ENCODE measurements around the gene USP15. TPM values are rescaled to one million over a fixed set of nuclear protein-coding genes. Genes with fewer than 3 reads are reported as not detected.
"Not testable (repeated sequence)": the region's sequence is repeated elsewhere in the genome, so short reads cannot be mapped to it uniquely, and the experiment has no call there.

The USP15 gene
- total and polyA plus RNA-seq, 8 donors = 16.6 to 220 (median 77.9) TPM

GRCh38 chr12:62331306-62331705 is 71.1 kb downstream of the USP15 start:
- no peak for TF ChIP-seq EP300 (IDR thresholded peaks at IDR 0.05)
- TF ChIP-seq POLR2A (IDR thresholded peaks at IDR 0.05) = no peak
- no peak for TF ChIP-seq CTCF (IDR thresholded peaks at IDR 0.05)
- TF ChIP-seq POLR2AphosphoS5 (IDR thresholded peaks at IDR 0.05) = no peak
- Histone ChIP-seq H3K36me3 (peaks cover 0 to 15% (median 7%) of the 10 kb centered on the region in 4 donors), H3K9me3 (no peaks in the 10 kb centered on the region), H3K27ac (no peak overlapping the region), H3K4me3 (no peak overlapping the region), H3K27me3 (no peaks in the 10 kb centered on the region), H3K4me1 (peaks cover 0 to 23% (median 0%) of the 10 kb centered on the region in 4 donors)
- no peak for DNase-seq
- WGBS, 5 donors = 72 to 91% (median 90%) methylated on average over 1 of the region's 1 CpG
- intact Hi-C loops (cut with DNase I; ENCODE audit: low total_unique reads) = no loop called here

GRCh38 chr12:62332598-62332997 is 72.4 kb downstream of the USP15 start:
- H3K4me1 ChIP-seq = peaks cover 0 to 22% (median 0%) of the 10 kb centered on the region in 4 donors
- H3K27me3 ChIP-seq = no peaks in the 10 kb centered on the region
- intact Hi-C loops (cut with DNase I; ENCODE audit: low total_unique reads) = no loop called here
- peaks cover 0 to 17% (median 5%) of the 10 kb centered on the region in 4 donors for H3K36me3 ChIP-seq
- TF ChIP-seq EP300 (IDR thresholded peaks at IDR 0.05) = no peak
- no peak for TF ChIP-seq POLR2AphosphoS5 (IDR thresholded peaks at IDR 0.05)
- no peak for TF ChIP-seq POLR2A (IDR thresholded peaks at IDR 0.05)
- TF ChIP-seq CTCF (IDR thresholded peaks at IDR 0.05) = no peak
- H3K9me3 ChIP-seq = no peaks in the 10 kb centered on the region
- DNase-seq = no peak
- no peak overlapping the region for H3K4me3 ChIP-seq
- 62 to 95% (median 73%) methylated on average over 1 of the region's 1 CpG for WGBS, 5 donors
- no peak overlapping the region for H3K27ac ChIP-seq

- H3K9me3 ChIP-seq = peaks cover 0 to 12% (median 0%) of the 10 kb centered on the region in 4 donors
- intact Hi-C loops (cut with DNase I; ENCODE audit: low total_unique reads) = no loop called here
- H3K4me1 ChIP-seq = peaks cover 0 to 16% (median 0%) of the 10 kb centered on the region in 4 donors
- TF ChIP-seq EP300 (IDR thresholded peaks at IDR 0.05) (no peak), POLR2A (IDR thresholded peaks at IDR 0.05) (no peak), POLR2AphosphoS5 (IDR thresholded peaks at IDR 0.05) (no peak), CTCF (IDR thresholded peaks at IDR 0.05) (no peak)
- 85 to 92% (median 89%) methylated on average over 4 of the region's 4 CpGs for WGBS, 5 donors
- H3K27me3 ChIP-seq = no peaks in the 10 kb centered on the region
- no peak overlapping the region for H3K4me3 ChIP-seq
- DNase-seq = no peak
- no peak overlapping the region for H3K27ac ChIP-seq
- H3K36me3 ChIP-seq = peaks cover 0 to 21% (median 3%) of the 10 kb centered on the region in 4 donors
Observed at GRCh38 chr12:62335057-62335456, 74.9 kb downstream of the USP15 start.

- Histone ChIP-seq H3K27ac (no peak overlapping the region), H3K9me3 (peaks cover 0 to 12% (median 0%) of the 10 kb centered on the region in 4 donors), H3K36me3 (peaks cover 0 to 21% (median 1%) of the 10 kb centered on the region in 4 donors), H3K4me3 (no peak overlapping the region), H3K27me3 (no peaks in the 10 kb centered on the region), H3K4me1 (peaks cover 0 to 16% (median 0%) of the 10 kb centered on the region in 4 donors)
- WGBS, 5 donors = 83 to 92% (median 90%) methylated on average over 3 of the region's 3 CpGs
- DNase-seq = no peak
- intact Hi-C loops (cut with DNase I; ENCODE audit: low total_unique reads) = no loop called here
- TF ChIP-seq CTCF (IDR thresholded peaks at IDR 0.05) = no peak
- TF ChIP-seq EP300 (IDR thresholded peaks at IDR 0.05) = no peak
- no peak for TF ChIP-seq POLR2AphosphoS5 (IDR thresholded peaks at IDR 0.05)
- TF ChIP-seq POLR2A (IDR thresholded peaks at IDR 0.05) = no peak
Observed at GRCh38 chr12:62335796-62336195, 75.6 kb downstream of the USP15 start.

- H3K27ac ChIP-seq; intact Hi-C loops (cut with DNase I; ENCODE audit: low total_unique reads); H3K4me3 ChIP-seq; H3K27me3 ChIP-seq; DNase-seq: not testable (repeated sequence)
- Histone ChIP-seq H3K9me3 (peaks cover 0 to 12% (median 0%) of the 10 kb centered on the region in 4 donors), H3K4me1 (peaks cover 0 to 14% (median 0%) of the 10 kb centered on the region in 4 donors), H3K36me3 (peaks cover 0 to 23% (median 4%) of the 10 kb centered on the region in 4 donors)
Observed at GRCh38 chr12:62337643-62338042, 77.4 kb downstream of the USP15 start.

GRCh38 chr12:62342614-62343303 is 82.6 kb downstream of the USP15 start:
- H3K4me1 ChIP-seq; H3K27me3 ChIP-seq; DNase-seq; H3K4me3 ChIP-seq; H3K27ac ChIP-seq; intact Hi-C loops (cut with DNase I; ENCODE audit: low total_unique reads): not testable (repeated sequence)
- H3K9me3 ChIP-seq = peaks cover 0 to 11% (median 0%) of the 10 kb centered on the region in 4 donors
- H3K36me3 ChIP-seq = peaks cover 0 to 37% (median 33%) of the 10 kb centered on the region in 4 donors
- 95 to 98% (median 98%) methylated on average over 4 to 10 of the region's 10 CpGs for WGBS, 5 donors

GRCh38 chr12:62343304-62344120 is 83.3 kb downstream of the USP15 start:
- DNase-seq; H3K27me3 ChIP-seq; H3K27ac ChIP-seq; H3K4me1 ChIP-seq; H3K4me3 ChIP-seq; H3K9me3 ChIP-seq; intact Hi-C loops (cut with DNase I; ENCODE audit: low total_unique reads): not testable (repeated sequence)
- WGBS, 5 donors = 95 to 100% (median 98%) methylated on average over 7 to 9 of the region's 9 CpGs
- H3K36me3 ChIP-seq = peaks cover 0 to 37% (median 32%) of the 10 kb centered on the region in 4 donors

Data from stomach (tissue), 9 donors.